ENCODE measurements around the gene DRAXIN.

DRAXIN gene

GRCh38 chr1:11708554-11709350 is 17.2 kb downstream of the DRAXIN start:
- DNase-seq (ENCODE audit: low read depth in 2 of 2) = no peak

- DNase-seq (ENCODE audit: low read depth in 2 of 2) = no peak
Observed at GRCh38 chr1:11711490-11711889, 20.0 kb downstream of the DRAXIN start.

- DNase-seq (ENCODE audit: low read depth in 2 of 2) = no peak
Observed at GRCh38 chr1:11712285-11712684, 20.8 kb downstream of the DRAXIN start.

- DNase-seq (ENCODE audit: low read depth in 2 of 2) = no peak
Observed at GRCh38 chr1:11713095-11713494, 21.6 kb downstream of the DRAXIN start.

- no peak for DNase-seq (ENCODE audit: low read depth in 2 of 2)
Observed at GRCh38 chr1:11714831-11715575, 23.5 kb downstream of the DRAXIN start.

- DNase-seq (ENCODE audit: low read depth in 2 of 2) = peak; percentile 73 to 81
Observed at GRCh38 chr1:11719313-11720032, 28.0 kb downstream of the DRAXIN start.

- no peak for DNase-seq (ENCODE audit: low read depth in 2 of 2)
Observed at GRCh38 chr1:11720033-11720376, 28.5 kb downstream of the DRAXIN start.

GRCh38 chr1:11720525-11720924 is 29.0 kb downstream of the DRAXIN start:
- DNase-seq (ENCODE audit: low read depth in 2 of 2) = no peak

- no peak for DNase-seq (ENCODE audit: low read depth in 2 of 2)
Observed at GRCh38 chr1:11721311-11721710, 29.8 kb downstream of the DRAXIN start.

GRCh38 chr1:11722538-11722937 is 31.0 kb downstream of the DRAXIN start:
- no peak for DNase-seq (ENCODE audit: low read depth in 2 of 2)

GRCh38 chr1:11725616-11726015 is 34.1 kb downstream of the DRAXIN start:
- DNase-seq (ENCODE audit: low read depth in 2 of 2) = no peak

GRCh38 chr1:11727119-11727518 is 35.6 kb downstream of the DRAXIN start:
- no peak for DNase-seq (ENCODE audit: low read depth in 2 of 2)

- DNase-seq (ENCODE audit: low read depth in 2 of 2) = no peak
Observed at GRCh38 chr1:11728126-11728806, 36.8 kb downstream of the DRAXIN start.

- no peak for DNase-seq (ENCODE audit: low read depth in 2 of 2)
Observed at GRCh38 chr1:11729155-11729497, 37.6 kb downstream of the DRAXIN start.

GRCh38 chr1:11729498-11730428 is 38.3 kb downstream of the DRAXIN start:
- DNase-seq (ENCODE audit: low read depth in 2 of 2) = no peak

- no peak for DNase-seq (ENCODE audit: low read depth in 2 of 2)
Observed at GRCh38 chr1:11730429-11730891, 39.0 kb downstream of the DRAXIN start.

- no peak for DNase-seq (ENCODE audit: low read depth in 2 of 2)
Observed at GRCh38 chr1:11731691-11732283, 40.3 kb downstream of the DRAXIN start.

- DNase-seq (ENCODE audit: low read depth in 2 of 2) = no peak
Observed at GRCh38 chr1:11733306-11733705, 41.8 kb downstream of the DRAXIN start.

GRCh38 chr1:11735531-11735853 is 44.0 kb downstream of the DRAXIN start:
- DNase-seq (ENCODE audit: low read depth in 2 of 2) = no peak

GRCh38 chr1:11735854-11736745 is 44.6 kb downstream of the DRAXIN start, which contains the start of gene AGTRAP:
Gene AGTRAP (plus strand): TSS chr1:11736136. CDS start chr1:11736209, 73 bp downstream.
- DNase-seq (ENCODE audit: low read depth in 2 of 2) = peak; percentile 87 to 92

All from stimulated activated CD4-positive, alpha-beta T cell treated with anti-CD3 and anti-CD28 coated beads, Interleukin-4, amount 100 ng/mL, for 48 hours (primary cell).